ENCODE results near the gene WDR45. TPM values are rescaled to one million over a fixed set of nuclear protein-coding genes. Genes with fewer than 3 reads are reported as not detected.

Gene WDR45
- total RNA-seq, 2 experiments from 2014 or later: 32.4 to 48.7 TPM

- no TSS peak for BruUV-seq (replicated peaks)
- Histone ChIP-seq H3K27ac (ENCODE audit: low read depth, low read length, poor library complexity, severe bottlenecking) (no peak overlapping the region), H3K4me3 (ENCODE audit: low read depth, low read length, poor library complexity, severe bottlenecking) (no peak overlapping the region), H3K79me2 (ENCODE audit: insufficient read depth, low read depth, low read length) (no peaks in the 10 kb centered on the region), H3K9me3 (ENCODE audit: low read length) (no peaks in the 10 kb centered on the region), H3K9me2 (ENCODE audit: insufficient read depth, low read length) (no peaks in the 10 kb centered on the region), H3K4me2 (ENCODE audit: low read length) (no peak overlapping the region), H4K20me1 (ENCODE audit: insufficient read depth, low read length) (no peaks in the 10 kb centered on the region), H3K36me3 (ENCODE audit: insufficient read depth, low read length) (no peaks in the 10 kb centered on the region), H2AFZ (ENCODE audit: low read length) (no peak overlapping the region), H3K4me1 (ENCODE audit: insufficient read depth, low read length, poor library complexity, severe bottlenecking) (no peaks in the 10 kb centered on the region)
- ChIA-PET CTCF (ENCODE audit: unreplicated experiment) (no interaction called here), POLR2A (no interaction called here)
- intact Hi-C loops (cut with micrococcal nuclease; ENCODE audit: unreplicated experiment): no loop called here
- no peak for TF ChIP-seq CTCF (conservative IDR thresholded peaks at IDR 0.05; ENCODE audit: low read length)
- TF ChIP-seq EZH2phosphoT487 (IDR thresholded peaks at IDR 0.05; ENCODE audit: borderline replicate concordance, low read depth, low read length): no peak
- no peak for DNase-seq (ENCODE audit: low spot score)
Observed at GRCh38 chrX:49059681-49060085, 20.0 kb downstream of the WDR45 start.

DNA sequence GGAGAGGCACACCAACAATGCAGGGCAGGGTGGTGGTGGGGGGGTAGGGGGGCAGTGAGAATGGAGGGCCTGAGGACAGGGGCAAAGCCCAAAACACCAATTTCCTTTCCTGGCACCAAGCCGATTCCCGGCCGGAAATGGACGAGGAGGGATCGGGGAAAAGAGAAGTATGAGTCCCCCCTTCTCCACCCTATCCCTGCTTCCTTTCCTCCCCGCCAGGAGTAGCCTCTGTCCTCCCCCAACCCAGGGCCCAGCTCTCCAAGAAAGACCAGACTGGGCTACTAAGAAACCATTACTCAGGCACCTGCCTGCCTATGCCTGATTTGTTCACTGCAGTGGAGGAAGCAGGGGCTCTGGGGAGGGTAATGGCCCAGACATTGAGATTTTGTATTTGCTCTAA, 20.5 kb downstream of the WDR45 start:
- Histone ChIP-seq H3K4me1 (ENCODE audit: insufficient read depth, low read length, poor library complexity, severe bottlenecking) (no peaks in the 10 kb centered on the region), H4K20me1 (ENCODE audit: insufficient read depth, low read length) (no peaks in the 10 kb centered on the region), H2AFZ (ENCODE audit: low read length) (no peak overlapping the region), H3K4me2 (ENCODE audit: low read length) (no peak overlapping the region), H3K36me3 (ENCODE audit: insufficient read depth, low read length) (no peaks in the 10 kb centered on the region), H3K4me3 (ENCODE audit: low read depth, low read length, poor library complexity, severe bottlenecking) (no peak overlapping the region), H3K9me2 (ENCODE audit: insufficient read depth, low read length) (no peaks in the 10 kb centered on the region), H3K9me3 (ENCODE audit: low read length) (no peaks in the 10 kb centered on the region), H3K27ac (ENCODE audit: low read depth, low read length, poor library complexity, severe bottlenecking) (no peak overlapping the region), H3K79me2 (ENCODE audit: insufficient read depth, low read depth, low read length) (no peaks in the 10 kb centered on the region)
- POLR2A ChIA-PET: no interaction called here
- no peak for TF ChIP-seq EZH2phosphoT487 (IDR thresholded peaks at IDR 0.05; ENCODE audit: borderline replicate concordance, low read depth, low read length)
- TF ChIP-seq CTCF (conservative IDR thresholded peaks at IDR 0.05; ENCODE audit: low read length): no peak
- no TSS peak for BruUV-seq (replicated peaks)
- DNase-seq (ENCODE audit: low spot score): no peak
- intact Hi-C loops (cut with micrococcal nuclease; ENCODE audit: unreplicated experiment): no loop called here
- CTCF ChIA-PET (ENCODE audit: unreplicated experiment): no interaction called here

GRCh38 chrX:49058794-49059193, 20.9 kb downstream of the WDR45 start, which contains the start of gene CCDC120:
Gene CCDC120 (plus strand): TSS chrX:49058999. CDS start chrX:49062042, 3,043 bp downstream.
- Histone ChIP-seq H3K4me2 (ENCODE audit: low read length) (no peak within 1 kb of the TSS), H3K79me2 (ENCODE audit: insufficient read depth, low read depth, low read length) (no peaks in the 10 kb centered on the region), H3K9me2 (ENCODE audit: insufficient read depth, low read length) (no peaks in the 10 kb centered on the region), H3K4me3 (ENCODE audit: low read depth, low read length, poor library complexity, severe bottlenecking) (no peak within 1 kb of the TSS), H3K9me3 (ENCODE audit: low read length) (no peaks in the 10 kb centered on the region), H4K20me1 (ENCODE audit: insufficient read depth, low read length) (no peaks in the 10 kb centered on the region), H3K36me3 (ENCODE audit: insufficient read depth, low read length) (no peaks in the 10 kb centered on the region), H2AFZ (ENCODE audit: low read length) (no peak within 1 kb of the TSS), H3K27ac (ENCODE audit: low read depth, low read length, poor library complexity, severe bottlenecking) (no peak within 1 kb of the TSS), H3K4me1 (ENCODE audit: insufficient read depth, low read length, poor library complexity, severe bottlenecking) (no peaks in the 10 kb centered on the region)
- no peak for DNase-seq (ENCODE audit: low spot score)
- BruUV-seq (replicated peaks): no TSS peak
- ChIA-PET POLR2A (no interaction called here), CTCF (ENCODE audit: unreplicated experiment) (no interaction called here)
- intact Hi-C loops (cut with micrococcal nuclease; ENCODE audit: unreplicated experiment): no loop called here
- TF ChIP-seq CTCF (conservative IDR thresholded peaks at IDR 0.05; ENCODE audit: low read length) (no peak), EZH2phosphoT487 (IDR thresholded peaks at IDR 0.05; ENCODE audit: borderline replicate concordance, low read depth, low read length) (no peak)
